DOHH2 (cell line): ENCODE measurements around the gene DMXL2.

Source experiments
- CTCF ChIP-seq: fragments of 200-600 bp; sonication (generic); IDR thresholded peaks from one replicate; pipeline ENCODE4 v1.5.1; 2014; ENCODE audit warnings: antibody characterized with exemption, mild to moderate bottlenecking, low read depth, low read length; ENCODE audit not compliant: poor library complexity, severe bottlenecking
- EZH2phosphoT487 ChIP-seq: fragments of 200-600 bp; sonication (generic); IDR thresholded peaks from 2 replicates; pipeline ENCODE4 v1.6.1; 2017; ENCODE audit warnings: borderline replicate concordance, mild to moderate bottlenecking, antibody characterized with exemption, low read length, moderate library complexity, mixed read lengths

- TF ChIP-seq CTCF (no peak), EZH2phosphoT487 (no peak)
Observed at GRCh38 chr15:51524376-51524775, 98.2 kb downstream of the DMXL2 start.
